ENCODE data around the gene CHGA.

The CHGA gene

DNA sequence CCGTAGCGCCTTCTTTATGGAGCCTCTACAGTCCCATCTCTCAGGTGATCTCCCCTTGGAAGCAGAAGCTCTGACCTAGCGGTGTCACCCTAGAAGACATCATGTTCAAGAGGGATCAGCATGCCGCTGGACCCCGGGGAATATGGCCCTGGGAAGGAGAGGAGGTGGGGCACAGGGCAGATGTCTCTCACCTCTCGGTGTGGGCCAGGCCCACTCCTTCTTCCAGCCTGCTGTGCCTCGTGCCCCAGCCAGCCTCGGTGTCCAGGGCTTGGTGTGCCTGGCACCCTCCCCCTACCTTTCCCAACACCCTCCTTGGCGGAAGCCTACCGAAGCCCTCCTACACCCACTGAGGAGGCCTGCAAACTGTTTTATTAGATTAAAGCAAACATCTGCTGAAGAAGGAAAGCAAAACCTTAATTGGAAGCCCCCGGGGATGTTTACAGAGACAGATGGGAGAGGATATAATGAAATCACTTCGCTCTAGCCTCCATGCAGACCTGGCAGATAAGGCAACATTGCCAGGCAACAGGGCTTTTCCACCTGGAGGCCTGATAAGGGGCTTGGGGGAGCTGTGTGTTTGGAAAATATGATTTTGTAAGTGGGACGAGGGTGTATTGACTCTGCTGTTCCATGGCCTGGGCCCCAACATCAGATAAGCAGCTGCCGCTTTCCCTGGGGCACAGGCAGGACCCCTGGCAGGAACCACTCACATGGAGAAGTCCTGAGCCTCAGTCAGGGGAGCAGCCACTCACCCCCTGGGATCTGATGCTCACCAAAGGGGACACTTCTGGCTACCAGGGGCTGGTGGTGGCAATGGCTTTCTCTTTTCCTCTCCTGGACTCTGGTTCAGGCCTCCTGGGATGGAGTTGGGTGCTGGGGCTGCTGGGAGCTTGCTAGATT is 5.7 kb upstream of the CHGA start:
- H3K4me3 ChIP-seq (ENCODE audit: low read depth, low read length): no peak overlapping the region
- no peak for DNase-seq (ENCODE audit: low read depth)
- TF ChIP-seq, protein P1, sequence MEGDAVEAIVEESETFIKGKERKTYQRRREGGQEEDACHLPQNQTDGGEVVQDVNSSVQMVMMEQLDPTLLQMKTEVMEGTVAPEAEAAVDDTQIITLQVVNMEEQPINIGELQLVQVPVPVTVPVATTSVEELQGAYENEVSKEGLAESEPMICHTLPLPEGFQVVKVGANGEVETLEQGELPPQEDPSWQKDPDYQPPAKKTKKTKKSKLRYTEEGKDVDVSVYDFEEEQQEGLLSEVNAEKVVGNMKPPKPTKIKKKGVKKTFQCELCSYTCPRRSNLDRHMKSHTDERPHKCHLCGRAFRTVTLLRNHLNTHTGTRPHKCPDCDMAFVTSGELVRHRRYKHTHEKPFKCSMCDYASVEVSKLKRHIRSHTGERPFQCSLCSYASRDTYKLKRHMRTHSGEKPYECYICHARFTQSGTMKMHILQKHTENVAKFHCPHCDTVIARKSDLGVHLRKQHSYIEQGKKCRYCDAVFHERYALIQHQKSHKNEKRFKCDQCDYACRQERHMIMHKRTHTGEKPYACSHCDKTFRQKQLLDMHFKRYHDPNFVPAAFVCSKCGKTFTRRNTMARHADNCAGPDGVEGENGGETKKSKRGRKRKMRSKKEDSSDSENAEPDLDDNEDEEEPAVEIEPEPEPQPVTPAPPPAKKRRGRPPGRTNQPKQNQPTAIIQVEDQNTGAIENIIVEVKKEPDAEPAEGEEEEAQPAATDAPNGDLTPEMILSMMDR (conservative IDR thresholded peaks at IDR 0.05; ENCODE audit: low read depth, low read length): no peak

DNA sequence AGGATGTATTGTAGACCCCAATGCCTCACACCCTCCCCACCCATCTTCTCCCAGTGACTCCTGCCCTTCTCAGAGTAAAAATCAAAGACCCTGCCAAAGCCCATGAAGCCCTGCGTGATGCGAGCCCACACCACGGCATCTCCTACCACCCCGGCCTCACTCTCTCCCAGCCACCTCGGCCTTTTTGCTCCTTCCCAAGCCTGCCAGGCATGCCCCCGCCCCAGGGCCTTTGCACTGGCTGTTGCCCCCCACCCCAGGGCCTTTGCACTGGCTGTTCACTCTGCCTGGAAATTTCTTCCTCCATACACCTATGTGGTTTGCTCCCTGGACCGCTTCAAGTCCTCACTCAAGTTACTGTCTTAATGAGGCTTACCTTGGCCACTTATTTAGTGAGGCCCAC is 5.0 kb upstream of the CHGA start:
- H3K4me3 ChIP-seq (ENCODE audit: low read depth, low read length): no peak overlapping the region
- DNase-seq (ENCODE audit: low read depth): no peak
- TF ChIP-seq, protein P1 (conservative IDR thresholded peaks at IDR 0.05; ENCODE audit: low read depth, low read length): no peak

DNA sequence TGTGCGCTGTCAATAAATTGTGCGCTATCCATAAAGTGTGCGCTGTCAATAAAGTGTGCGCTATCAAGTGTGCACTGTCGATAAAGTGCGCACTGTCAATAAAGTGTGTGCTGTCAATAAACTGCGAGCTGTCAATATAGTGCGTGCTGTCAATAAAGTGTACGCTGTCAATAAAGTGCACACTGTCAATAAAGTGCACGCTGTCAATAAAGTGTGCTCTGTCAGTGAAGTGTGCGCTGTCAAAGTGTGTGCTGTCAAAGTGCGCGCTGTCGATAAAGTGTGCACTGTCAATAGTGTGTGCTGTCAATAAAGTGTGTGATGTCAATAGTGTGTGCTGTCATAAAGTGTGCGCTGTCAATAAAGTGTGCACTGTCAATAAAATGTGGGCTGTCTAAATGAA is 2.9 kb upstream of the CHGA start:
- no peak overlapping the region for H3K4me3 ChIP-seq (ENCODE audit: low read depth, low read length)
- DNase-seq (ENCODE audit: low read depth): no peak
- TF ChIP-seq, protein P1 (conservative IDR thresholded peaks at IDR 0.05; ENCODE audit: low read depth, low read length): no peak

DNA sequence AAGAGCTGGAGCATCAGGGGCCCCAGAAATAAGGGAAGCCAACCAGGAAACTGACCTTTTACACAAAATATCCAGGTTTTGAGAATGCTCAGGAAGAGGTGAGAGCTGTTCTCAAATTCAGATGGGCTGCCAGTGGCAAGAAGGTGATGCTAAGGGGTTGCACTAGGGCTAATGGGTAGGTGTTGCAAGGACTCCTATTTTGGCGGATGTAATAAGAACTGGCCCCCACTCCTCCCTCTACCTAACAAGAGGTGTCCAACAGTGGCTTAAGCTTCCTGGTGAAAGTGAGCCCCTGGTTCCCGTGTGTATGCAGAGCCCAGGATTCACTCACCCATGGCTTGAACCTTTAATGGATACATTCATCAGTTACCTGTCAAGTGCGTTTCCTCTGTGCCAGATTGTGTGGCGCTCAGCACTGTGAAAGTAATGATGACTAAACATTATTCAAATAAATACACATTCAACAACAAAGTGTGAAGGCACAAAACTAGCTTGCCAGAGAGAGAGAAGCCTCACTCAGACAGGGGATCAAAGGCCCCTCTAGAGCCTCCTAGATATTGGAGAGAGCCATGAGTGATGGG is 705 bp upstream of the CHGA start:
- DNase-seq (ENCODE audit: low read depth): no peak
- no peak overlapping the region for H3K4me3 ChIP-seq (ENCODE audit: low read depth, low read length)
- TF ChIP-seq, protein P1 (conservative IDR thresholded peaks at IDR 0.05; ENCODE audit: low read depth, low read length): no peak

DNA sequence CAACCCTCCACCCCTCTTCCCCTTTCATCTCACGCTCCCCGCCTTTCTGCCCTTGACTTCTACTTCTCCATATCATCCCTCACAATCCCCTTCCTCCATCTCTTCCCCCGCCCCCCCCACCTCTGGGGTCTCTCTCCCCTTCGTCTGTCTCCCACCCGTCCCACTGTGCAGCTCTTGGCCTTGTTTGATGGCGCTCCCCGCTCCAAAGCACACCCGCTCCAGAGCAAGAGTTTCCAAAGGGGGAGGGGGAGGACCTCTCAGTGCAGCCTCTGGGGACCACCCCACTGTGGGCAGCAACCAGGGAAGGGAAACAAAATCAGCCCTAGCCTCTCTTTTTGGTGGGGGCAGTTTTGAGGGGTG is 774 bp downstream of the CHGA start:
- TF ChIP-seq, protein P1 (conservative IDR thresholded peaks at IDR 0.05; ENCODE audit: low read depth, low read length): no peak
- no peak overlapping the region for H3K4me3 ChIP-seq (ENCODE audit: low read depth, low read length)
- no peak for DNase-seq (ENCODE audit: low read depth)

DNA sequence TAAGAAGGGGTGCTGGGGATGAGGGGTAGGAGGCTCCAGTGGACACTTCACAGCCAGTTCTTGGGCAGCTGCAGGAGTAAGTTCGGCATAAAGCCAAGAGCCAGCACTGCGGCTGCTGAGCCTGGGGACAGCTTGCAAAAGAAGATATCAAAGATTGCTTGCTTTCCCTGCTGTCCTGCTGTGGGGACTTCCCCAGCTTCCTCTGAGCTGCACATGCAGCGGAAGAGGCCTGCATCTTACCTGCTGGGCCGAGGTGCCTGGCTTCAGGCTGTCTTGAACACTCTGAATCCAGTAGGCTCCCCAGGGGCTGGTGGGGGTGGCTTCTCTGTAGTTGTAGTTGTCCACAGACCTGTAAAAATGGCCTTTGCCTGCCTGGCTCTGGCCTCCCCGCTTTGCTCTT is 1.3 kb downstream of the CHGA start:
- DNase-seq (ENCODE audit: low read depth): no peak
- TF ChIP-seq, protein P1 (conservative IDR thresholded peaks at IDR 0.05; ENCODE audit: low read depth, low read length): no peak
- no peak overlapping the region for H3K4me3 ChIP-seq (ENCODE audit: low read depth, low read length)

DNA sequence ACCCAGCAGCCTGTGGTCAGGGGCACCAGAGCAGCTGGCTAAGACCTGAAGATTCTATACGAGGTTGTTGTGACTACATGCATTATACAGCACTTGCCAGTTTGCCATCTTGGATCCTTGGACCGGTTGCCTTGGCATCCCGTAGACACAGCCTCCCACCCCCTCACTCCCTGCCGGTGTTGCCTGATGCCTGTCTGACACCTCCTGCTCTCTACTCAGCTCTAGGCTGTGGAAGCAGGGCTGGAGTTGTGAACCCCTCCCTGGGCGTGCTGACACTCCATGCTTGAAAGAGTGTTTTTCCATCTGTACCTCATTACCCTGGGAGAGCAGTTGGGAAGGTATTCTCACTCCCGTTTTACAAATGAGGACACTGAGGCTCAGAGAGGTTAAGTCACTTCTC is 2.5 kb downstream of the CHGA start:
- no peak for DNase-seq (ENCODE audit: low read depth)
- TF ChIP-seq, protein P1 (conservative IDR thresholded peaks at IDR 0.05; ENCODE audit: low read depth, low read length): no peak
- no peak overlapping the region for H3K4me3 ChIP-seq (ENCODE audit: low read depth, low read length)
